DOHH2 (cell line): ENCODE measurements around the gene AK9.

ENCODE experiments used
- H3F3A ChIP-seq: fragments of 200-600 bp; sonication (generic), shearing (Covaris generic); 2 replicates; pipeline ENCODE4 v1.6.0; 2016; ENCODE audit warnings: antibody characterized with exemption, mild to moderate bottlenecking; ENCODE audit not compliant: control insufficient read depth, insufficient read depth
- H3K27ac ChIP-seq: fragments of 200-600 bp; sonication (generic); 2 replicates; pipeline ENCODE4 v1.5.1; 2014; ENCODE audit warnings: low read depth, mild to moderate bottlenecking, low read length, moderate library complexity
- H3K27me3 ChIP-seq: fragments of 200-600 bp; sonication (generic); 2 replicates; pipeline ENCODE4 v1.6.1; 2014; ENCODE audit warnings: mild to moderate bottlenecking, low read length, mixed read lengths; ENCODE audit not compliant: control insufficient read depth
- H3K36me3 ChIP-seq: fragments of 200-600 bp; sonication (generic); 2 replicates; pipeline ENCODE4 v1.6.1; 2014; ENCODE audit warnings: mild to moderate bottlenecking, low read length, moderate library complexity, mixed read lengths; ENCODE audit not compliant: control insufficient read depth
- H3K4me1 ChIP-seq: fragments of 200-600 bp; sonication (generic); 2 replicates; pipeline ENCODE4 v1.6.1; 2014; ENCODE audit warnings: mild to moderate bottlenecking, low read length, mixed read lengths; ENCODE audit not compliant: control insufficient read depth
- H3K4me2 ChIP-seq: fragments of 200-600 bp; sonication (generic); 2 replicates; pipeline ENCODE4 v1.6.0; 2014; ENCODE audit warnings: mild to moderate bottlenecking, low read length, moderate library complexity
- H3K4me3 ChIP-seq: fragments of 200-600 bp; sonication (generic); 2 replicates; pipeline ENCODE4 v1.5.1; 2014; ENCODE audit warnings: mild to moderate bottlenecking, low read length, mixed read lengths
- H3K79me2 ChIP-seq: fragments of 200-600 bp; sonication (generic); 2 replicates; pipeline ENCODE4 v1.6.1; 2014; ENCODE audit warnings: mild to moderate bottlenecking, low read length, mixed read lengths; ENCODE audit not compliant: control insufficient read depth
- H3K9me2 ChIP-seq: fragments of 200-600 bp; sonication (generic); replicated peaks from 2 replicates; pipeline ENCODE4 v1.6.1; 2014; ENCODE audit warnings: mild to moderate bottlenecking, low read length, mixed read lengths; ENCODE audit not compliant: control insufficient read depth
- H3K9me3 ChIP-seq: fragments of 200-600 bp; sonication (generic); 2 replicates; pipeline ENCODE4 v1.6.1; 2014; ENCODE audit warnings: antibody characterized with exemption, low read length, mixed read lengths; ENCODE audit not compliant: control insufficient read depth, insufficient read depth
- H4K20me1 ChIP-seq: fragments of 200-600 bp; sonication (generic); 2 replicates; pipeline ENCODE4 v1.6.0; 2014; ENCODE audit warnings: low read depth, mild to moderate bottlenecking, antibody characterized with exemption, low read length, moderate library complexity; ENCODE audit not compliant: control insufficient read depth, insufficient read depth
- CTCF ChIP-seq: fragments of 200-600 bp; sonication (generic); IDR thresholded peaks from one replicate; pipeline ENCODE4 v1.5.1; 2014; ENCODE audit warnings: antibody characterized with exemption, mild to moderate bottlenecking, low read depth, low read length; ENCODE audit not compliant: poor library complexity, severe bottlenecking
- EZH2phosphoT487 ChIP-seq: fragments of 200-600 bp; sonication (generic); IDR thresholded peaks from 2 replicates; pipeline ENCODE4 v1.6.1; 2017; ENCODE audit warnings: borderline replicate concordance, mild to moderate bottlenecking, antibody characterized with exemption, low read length, moderate library complexity, mixed read lengths

The AK9 gene

GRCh38 chr6:109472132-109472995 is 218.6 kb downstream of the AK9 start:
- Histone ChIP-seq H3F3A (no peaks in the 10 kb centered on the region), H3K4me3 (no peak overlapping the region), H3K4me1 (peaks cover 11% of the 10 kb centered on the region), H3K9me3 (no peaks in the 10 kb centered on the region), H3K27ac (no peak overlapping the region), H4K20me1 (no peaks in the 10 kb centered on the region; the same call in 1 of the 2 replicates), H3K4me2 (no peak overlapping the region), H3K79me2 (peaks cover 53% of the 10 kb centered on the region), H3K9me2 (no peaks in the 10 kb centered on the region), H3K36me3 (peaks cover 98% of the 10 kb centered on the region), H3K27me3 (no peaks in the 10 kb centered on the region)
- TF ChIP-seq EZH2phosphoT487 (no peak), CTCF (no peak)

- Histone ChIP-seq H3K36me3 (peaks cover 97% of the 10 kb centered on the region), H3K79me2 (peaks cover 45% of the 10 kb centered on the region), H3F3A (no peaks in the 10 kb centered on the region), H3K27ac (no peak overlapping the region), H3K4me3 (no peak overlapping the region), H3K4me2 (no peak overlapping the region), H3K4me1 (peaks cover 8% of the 10 kb centered on the region; the same call in 1 of the 2 replicates), H3K9me3 (no peaks in the 10 kb centered on the region), H4K20me1 (no peaks in the 10 kb centered on the region), H3K27me3 (no peaks in the 10 kb centered on the region), H3K9me2 (no peaks in the 10 kb centered on the region)
- no peak for TF ChIP-seq EZH2phosphoT487
- TF ChIP-seq CTCF, result no peak
These were observed 219.7 kb downstream of the AK9 start for GRCh38 chr6:109471105-109471810.

- no peak overlapping the region for H3K4me2 ChIP-seq
- H3K36me3 ChIP-seq, result peaks cover 97% of the 10 kb centered on the region
- H3K9me2 ChIP-seq, result no peaks in the 10 kb centered on the region
- H3K4me3 ChIP-seq, result no peak overlapping the region
- peaks cover 46% of the 10 kb centered on the region for H3K79me2 ChIP-seq
- no peaks in the 10 kb centered on the region for H3F3A ChIP-seq
- no peaks in the 10 kb centered on the region for H3K27me3 ChIP-seq
- H4K20me1 ChIP-seq, result no peaks in the 10 kb centered on the region
- no peak overlapping the region for H3K27ac ChIP-seq
- peaks cover 8% of the 10 kb centered on the region; the same call in 1 of the 2 replicates for H3K4me1 ChIP-seq
- TF ChIP-seq EZH2phosphoT487 (no peak), CTCF (no peak)
- no peaks in the 10 kb centered on the region for H3K9me3 ChIP-seq
These were observed 221.3 kb downstream of the AK9 start for GRCh38 chr6:109469591-109470189.
